HG03097 (cell line): ENCODE data around the gene TNS1.

Experiments
- ATAC-seq: cut with Tn5 transposase; IDR thresholded peaks from one replicate; pipeline ENCODE4 v1.9.1; 2021; ENCODE audit not compliant: unreplicated experiment, low FRiP score

TNS1 gene

DNA sequence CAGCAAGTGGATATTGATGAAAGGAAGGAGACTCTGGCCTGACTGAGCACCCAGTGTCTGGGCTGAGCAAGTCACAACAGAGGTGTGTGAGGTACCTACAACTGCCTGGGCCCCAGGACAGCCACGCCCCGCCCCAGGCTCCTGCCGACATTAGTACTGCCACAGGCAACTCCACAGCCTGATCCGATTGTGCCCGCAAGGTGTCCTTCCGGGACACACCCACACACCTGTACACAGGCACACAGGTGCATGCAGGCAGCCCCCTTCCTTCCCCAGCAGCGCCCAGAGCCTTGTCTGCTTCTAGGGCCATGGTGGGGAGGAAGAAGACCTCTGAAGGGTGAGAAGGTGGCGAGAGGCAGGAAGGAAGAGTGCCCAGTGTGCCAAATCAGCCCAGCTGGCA is 83.6 kb downstream of the TNS1 start:
- ATAC-seq: no peak

DNA sequence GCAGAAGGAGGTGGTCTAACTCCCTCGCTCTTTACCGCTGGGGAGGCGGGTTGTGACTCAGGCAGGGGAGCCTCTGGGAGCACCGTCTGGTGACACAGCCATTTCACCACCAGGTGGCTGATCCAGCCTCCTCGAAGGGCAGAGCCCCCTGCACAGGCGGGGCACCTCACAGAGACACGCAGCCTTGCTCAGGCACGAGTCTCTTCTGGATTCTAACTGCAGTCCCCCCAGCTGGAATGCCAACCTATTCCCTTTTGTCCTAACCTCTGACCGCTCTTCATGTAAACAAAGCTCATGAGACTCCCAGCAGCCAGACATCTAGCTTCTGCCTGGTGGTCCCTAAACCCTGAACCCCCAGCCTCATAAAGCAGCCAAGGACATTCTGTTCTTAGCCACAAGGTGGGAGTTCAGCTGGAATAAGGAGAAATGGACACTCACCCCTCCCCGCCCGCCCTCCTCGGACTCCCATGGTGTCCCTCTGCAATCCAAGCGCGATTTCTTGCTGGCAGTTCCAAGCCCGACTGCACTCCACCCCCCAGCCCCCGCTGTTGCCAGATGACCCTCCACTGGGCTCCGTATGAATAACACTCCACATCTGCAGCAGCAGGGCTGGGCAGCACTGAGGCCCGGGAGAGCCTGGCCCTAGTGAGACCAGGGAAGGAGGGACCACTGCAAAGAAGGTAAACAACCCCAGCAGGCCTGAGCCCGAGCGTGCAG is 84.3 kb downstream of the TNS1 start:
- ATAC-seq: no peak

DNA sequence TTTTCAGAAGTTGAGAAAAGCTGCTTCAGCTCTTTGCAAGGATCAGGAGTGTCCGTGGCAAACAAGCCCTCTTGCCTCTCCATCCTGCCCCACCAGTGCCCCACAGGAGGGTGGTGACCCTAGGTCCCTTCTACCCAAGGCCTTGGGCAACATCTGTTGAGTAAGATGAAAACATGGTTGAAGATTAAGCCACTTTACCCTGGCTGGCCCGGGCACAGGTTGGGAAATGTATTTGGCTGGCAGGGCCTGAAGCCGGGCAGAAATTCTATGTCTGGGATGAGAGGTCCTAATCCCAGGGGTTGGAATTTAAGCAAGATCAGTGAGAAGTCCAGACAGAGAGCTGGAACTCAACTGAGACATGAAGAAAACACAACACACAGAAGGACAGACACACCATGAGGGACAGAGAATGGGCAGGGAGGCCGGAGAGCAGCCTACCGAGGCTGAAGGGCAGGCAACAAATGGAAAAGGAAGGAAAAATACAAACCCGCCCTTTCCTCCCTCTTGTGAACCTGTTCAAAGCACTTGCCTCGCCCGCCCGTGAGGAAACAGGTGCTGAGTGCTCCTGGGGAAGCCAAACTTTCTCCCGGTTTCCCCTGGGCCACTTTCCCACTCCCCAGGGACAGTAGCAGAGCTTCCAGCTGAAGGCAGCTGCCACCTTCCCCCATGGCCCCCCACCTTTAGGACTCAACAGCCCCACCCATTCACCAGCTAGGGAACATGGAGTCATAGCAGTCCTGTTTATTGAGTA is 86.1 kb downstream of the TNS1 start:
- no peak for ATAC-seq

DNA sequence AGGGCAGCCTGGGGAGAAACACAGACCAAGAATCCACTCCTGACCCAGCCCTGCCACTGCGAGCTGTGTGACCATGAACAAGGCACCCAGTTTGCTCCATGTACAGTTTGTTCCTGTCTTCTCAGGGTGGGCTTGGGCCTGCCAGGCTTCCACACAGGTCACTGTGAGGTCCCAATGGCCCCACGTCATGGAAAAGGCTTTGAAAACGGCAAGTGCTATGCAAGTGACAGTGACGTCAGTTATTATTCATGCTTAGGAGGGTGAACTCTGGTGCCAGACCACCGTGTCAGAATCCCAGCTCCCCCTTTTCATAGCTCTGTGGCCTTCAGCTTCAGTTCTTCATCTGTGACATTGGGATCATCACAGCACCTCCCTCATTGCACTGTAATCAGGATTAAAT is 87.1 kb downstream of the TNS1 start:
- ATAC-seq: no peak

DNA sequence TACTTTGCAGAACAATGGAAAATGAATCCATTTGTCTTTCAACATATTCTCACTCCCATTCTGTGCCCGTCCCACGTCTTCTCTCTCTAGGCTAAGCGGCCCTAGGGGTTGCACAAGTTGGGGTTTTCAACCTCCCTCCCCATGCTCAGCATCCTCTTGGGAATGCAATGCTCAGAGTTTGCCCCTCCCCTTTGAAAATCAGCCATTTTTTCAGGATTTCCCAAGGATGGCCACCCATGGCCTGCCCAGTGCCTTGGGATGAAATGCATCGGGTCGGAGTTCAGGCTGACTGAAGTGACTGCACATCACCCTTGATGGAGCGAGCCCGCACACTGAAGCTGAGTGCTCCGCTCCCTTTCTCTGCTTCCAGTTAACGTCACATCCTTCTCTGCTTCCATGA is 87.9 kb downstream of the TNS1 start:
- ATAC-seq: no peak

DNA sequence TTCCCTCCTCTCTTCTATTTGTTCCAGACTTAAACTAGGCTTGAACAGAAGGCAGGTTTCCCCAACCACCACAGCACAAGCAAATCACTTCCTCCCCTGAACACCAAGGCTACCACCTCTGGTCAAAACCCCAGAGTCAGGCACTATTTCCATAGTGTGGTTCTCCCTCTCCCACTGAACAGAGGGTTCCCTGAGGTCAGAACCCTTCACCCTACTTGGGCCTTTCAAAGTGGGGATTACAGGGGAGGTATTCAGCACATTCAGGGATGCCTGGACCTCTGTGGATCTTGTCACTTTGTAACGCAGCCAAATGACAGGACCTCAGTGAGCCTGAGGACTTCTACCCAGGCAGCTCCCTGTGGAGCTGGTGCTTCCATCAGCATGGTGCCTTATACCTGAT is 88.7 kb downstream of the TNS1 start:
- ATAC-seq: no peak

DNA sequence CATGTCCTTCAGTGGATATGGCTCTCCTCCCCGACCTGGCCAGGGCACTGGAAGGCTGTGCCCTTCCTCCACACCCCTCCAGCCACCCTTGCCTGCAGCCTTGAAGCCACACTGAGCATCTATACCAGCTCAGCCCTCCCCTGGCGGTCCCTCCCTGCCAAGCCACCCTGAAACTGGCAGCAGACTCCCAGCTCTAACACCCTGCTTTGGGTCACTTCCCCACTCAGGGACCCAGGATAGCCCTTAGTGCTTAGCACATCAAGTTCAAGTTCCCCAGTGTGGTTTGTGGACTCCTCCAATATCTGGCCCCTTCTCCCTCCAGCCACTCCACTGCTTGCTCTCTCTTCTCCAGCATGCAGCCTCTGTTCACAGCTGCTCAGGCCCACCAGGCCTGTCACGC is 89.4 kb downstream of the TNS1 start:
- ATAC-seq: no peak

DNA sequence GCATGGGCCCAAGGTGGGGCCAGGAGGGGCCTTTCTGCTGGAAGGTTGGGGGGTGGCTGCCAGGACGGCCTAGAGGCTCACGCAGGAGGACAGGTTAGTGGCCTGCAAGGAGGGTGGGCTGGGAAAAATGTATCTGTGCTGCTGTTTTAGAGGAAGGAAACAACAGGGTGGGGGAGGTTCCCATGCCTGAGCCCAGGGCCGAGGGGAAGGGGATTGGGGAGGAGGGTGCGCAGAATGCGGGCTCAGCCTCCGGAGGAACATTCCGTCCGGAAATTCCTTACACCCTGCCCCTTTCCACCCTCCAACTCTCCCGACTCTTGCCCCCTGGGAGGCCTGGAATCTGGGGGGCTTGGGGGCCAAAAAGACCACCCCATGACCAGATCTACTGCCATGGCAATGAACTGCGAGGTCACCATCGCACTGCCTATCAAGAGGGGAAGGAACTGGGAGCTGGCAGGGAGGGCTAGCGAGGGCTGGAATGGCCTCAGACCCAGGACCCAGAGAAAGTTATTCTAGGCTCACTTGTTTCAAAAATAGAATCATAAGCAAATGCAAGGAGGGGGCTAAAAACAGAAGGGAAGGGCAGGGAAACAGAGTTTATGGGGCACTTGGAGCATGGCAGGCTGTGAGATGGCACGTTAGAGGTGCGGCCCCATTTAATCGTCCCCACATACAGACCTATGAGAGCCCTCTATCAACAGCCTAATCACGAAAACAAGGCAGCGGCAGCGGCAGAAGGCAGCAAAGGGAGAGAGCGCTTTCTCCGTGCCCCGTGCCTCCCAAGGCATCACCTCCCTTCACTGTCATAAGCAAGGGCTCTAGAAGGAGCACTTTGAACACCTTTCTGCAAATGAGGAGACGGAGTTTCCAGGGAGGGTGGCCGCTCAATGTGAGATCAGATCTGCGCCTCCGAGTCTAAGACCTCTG is 90.4 kb downstream of the TNS1 start:
- ATAC-seq: no peak

DNA sequence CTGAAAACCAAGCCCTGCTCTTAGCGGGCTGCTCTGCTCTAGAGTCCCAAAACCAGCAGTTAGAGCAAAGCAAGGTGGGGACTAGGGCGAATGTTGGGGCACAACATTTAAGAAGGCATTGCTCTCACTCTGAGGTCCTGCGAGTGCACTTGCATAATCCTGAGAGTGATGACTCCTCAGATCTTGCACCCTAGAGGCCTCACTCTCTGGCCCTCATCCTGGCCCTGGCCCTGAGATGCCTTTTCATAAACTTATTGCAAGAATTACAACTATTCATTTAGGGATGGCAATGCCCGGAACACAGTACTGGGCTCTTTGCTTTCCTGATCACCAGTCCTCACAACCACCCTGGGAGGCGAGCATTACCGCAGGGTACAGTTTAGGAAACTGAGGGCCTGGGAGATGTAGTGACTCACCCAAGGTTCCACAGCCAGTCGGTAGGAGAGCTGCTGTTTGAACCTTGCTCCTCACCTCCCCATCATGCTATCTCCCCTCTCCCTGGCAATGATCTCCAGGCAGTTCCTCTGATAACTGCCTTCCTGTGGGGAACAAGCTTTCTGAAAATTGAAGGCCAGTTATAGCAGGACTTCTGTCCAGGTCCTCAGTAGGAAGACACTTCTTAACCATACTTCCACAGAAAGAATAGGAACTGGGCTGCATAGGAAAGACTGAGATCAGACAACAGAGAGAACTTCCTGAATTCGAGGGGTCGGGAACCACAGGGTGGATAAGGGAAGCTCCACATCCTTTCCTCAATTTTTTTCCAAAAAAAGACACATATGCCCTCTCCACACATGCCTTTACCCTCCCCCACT is 91.3 kb downstream of the TNS1 start:
- no peak for ATAC-seq

DNA sequence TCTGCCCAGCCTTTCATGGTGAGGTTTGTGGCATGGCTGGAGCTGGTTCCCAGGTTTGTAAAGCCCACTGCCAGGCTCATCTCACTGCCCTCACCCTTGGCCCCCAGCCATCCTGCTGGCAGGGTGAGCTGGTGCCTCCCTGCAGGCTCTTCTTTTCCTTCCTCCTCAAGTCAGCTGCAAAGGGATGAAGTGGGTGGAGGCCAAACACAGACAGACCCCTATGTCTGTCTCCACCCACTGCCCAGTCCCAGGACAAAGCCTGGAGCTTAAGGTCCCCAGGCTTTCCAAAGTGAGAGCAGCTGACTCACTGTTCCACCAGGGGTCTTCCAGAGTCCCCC is 92.0 kb downstream of the TNS1 start:
- ATAC-seq: no peak

DNA sequence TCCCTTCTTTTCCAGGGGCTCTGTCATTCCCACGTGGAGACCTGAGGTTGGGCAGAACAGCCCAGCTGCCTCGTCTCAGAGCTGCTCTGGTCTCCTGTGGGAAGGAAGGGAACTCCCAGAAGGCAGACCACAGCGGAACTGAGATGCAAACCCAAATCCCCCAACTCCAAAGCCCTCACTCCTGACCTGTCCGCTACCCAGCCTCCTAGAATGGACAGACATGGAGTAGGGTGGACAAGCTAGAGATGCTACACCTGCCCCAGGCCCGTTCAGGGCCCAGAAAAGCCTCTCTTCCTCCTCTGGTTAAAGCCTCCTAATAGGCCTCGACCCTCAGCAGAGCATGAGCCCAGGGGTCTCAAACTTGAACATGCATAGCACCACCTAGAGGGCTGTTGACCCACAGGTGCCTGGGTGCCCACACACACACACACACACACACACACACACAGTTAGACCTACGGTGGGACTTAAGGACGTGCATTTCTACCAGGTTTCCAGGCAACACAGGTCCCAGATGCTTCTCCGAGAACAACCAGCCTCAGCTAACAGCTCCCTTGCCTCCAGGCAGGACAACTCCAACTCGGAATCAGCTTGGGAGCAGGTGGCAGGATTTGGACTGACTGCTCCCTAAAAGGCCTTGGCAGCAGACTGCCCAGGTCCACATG is 93.5 kb downstream of the TNS1 start:
- no peak for ATAC-seq

DNA sequence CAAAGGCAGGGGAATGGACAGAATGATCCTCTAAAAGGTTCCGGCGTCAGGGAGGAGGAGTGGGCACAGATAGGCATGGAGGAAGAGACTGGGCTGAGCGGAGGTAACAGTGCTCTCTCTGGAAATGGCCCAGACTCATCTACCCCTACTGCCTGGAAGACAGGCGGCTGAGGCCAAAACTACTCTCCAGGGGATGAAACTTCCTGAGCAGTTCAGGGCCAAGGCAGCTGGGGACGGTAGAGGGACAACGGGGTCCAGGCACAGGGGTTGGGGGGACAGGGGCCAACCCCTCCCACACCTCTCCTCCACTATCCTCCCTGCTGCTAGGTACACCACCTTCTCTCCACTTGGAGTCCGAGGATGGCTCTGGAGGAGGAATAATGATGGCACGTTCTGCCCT is 94.3 kb downstream of the TNS1 start:
- no peak for ATAC-seq

DNA sequence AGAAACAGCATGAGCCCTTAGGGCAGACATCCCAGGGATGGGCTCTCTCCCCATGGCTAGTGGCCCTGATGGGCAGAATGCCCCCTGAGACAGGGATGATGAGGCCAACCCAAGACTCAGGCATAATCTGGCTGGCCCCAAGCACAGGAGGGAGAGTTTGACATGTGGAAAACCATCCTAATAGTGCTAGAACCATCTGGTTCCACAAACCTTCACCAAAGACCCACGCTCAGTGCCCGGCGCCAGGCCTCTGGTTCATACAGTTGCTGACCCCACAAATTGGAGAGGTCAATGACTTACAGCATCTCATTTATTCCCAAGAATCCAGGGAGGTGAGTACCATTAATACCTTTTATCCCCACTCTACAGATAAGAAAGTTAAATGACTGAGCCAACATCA is 95.5 kb downstream of the TNS1 start:
- ATAC-seq: no peak

DNA sequence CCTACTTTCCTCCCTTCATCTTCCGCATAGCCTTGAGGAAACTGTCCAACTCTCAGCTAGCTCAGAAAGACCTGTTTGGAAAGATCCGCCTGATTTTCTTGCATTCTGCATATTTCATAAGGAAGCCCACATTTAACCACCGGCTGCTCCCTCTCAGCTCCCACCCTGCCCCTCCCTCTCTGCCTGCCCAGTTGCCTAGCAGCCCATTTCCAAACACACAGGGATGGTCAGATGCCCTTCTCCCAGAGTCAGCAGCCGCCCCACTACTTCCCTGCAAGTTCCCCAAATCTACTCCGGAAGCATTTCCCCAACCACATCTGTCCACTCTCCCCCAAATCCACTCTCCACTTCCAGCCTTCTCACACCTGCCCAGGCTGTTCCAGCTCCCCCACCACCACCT is 96.0 kb downstream of the TNS1 start:
- ATAC-seq: no peak

DNA sequence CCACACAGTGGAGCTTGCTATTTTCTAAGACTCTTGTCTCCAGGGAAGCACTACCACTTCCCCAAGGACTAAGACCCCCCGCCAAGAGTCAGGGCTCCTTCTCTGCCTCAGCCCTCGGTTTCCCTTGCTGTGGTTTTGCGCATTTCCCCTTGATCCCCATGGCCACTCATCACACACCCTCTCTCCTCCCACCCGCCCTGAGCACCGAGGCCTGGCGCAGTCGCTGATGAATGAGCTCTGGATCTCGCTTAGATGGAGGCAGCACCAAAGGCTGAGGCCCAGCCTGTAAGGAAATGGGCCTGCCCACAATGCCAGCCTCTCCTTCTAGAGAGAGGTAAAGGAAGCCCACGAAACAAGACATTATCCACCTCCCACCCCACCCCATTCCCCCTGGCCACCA is 96.9 kb downstream of the TNS1 start:
- no peak for ATAC-seq

DNA sequence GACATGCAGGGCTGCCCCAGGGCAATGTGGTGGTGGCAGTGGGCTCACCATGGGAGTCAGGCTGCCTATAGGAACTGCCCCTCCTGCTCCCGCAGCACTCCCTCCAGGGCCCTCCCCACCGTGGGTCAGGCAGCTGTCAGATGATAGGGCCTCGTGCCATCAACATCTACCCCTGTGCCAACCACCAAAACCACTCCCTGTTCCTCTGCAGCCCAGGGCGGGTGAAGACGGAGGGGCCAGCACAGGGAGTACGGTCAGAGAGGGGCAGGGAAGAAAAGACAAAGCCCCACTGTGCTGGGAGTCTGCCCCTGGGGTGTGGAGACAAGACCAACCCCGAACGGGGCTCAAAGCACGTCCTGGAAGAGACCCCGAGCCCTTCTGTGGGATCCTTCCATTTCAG is 97.4 kb downstream of the TNS1 start:
- ATAC-seq: no peak

DNA sequence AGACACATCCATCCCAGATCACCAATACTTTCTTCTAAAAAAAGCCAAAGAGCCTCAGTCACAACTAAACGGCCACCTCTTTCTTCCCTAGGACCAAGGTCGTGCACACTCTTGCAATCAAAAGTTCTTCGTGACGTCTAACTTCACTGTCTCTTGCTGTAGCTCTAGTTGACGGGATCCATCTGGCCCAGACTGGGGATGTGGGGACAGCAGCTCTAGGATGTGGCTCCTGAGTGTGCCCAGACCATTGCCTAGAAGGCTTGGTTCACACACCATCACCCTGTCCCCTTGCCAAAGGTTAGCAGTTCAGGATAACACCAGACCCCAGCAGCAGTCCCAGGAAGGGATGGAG is 98.2 kb downstream of the TNS1 start:
- no peak for ATAC-seq

DNA sequence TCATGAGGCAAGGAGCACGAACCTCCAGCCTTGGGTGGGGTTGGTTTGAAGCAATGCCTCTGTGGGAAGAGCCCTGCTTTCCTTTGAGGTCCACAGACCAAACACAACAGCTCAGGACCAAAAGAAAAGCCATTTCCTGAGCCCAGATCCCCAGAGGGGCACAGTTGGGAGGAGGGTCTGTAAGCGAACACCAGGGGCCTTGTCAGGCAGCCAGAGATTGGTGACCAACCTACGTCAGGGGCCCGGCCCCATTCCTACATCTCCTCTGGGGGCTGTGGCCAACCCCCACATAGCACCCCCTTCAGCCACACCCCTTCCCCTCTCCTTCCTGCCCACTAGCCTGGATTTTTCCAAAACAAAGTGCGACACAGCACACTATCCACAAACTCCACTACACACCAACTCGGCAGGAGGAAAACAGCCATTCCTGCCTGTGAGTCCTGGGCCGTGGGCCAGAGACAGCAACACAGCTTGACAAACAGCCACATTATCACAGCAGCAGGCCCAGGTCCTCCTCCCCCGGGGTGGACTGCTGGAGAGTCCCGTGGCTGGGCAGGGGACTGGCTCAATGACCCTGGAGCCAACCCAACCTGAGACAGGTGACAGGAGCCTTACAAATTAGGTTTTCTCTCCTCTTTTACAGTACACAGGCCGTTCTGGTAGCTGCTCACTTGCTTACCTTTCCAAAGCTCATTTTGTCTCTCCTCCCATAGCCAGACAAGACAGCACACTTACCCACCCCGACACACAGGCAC is 98.8 kb downstream of the TNS1 start:
- no peak for ATAC-seq

DNA sequence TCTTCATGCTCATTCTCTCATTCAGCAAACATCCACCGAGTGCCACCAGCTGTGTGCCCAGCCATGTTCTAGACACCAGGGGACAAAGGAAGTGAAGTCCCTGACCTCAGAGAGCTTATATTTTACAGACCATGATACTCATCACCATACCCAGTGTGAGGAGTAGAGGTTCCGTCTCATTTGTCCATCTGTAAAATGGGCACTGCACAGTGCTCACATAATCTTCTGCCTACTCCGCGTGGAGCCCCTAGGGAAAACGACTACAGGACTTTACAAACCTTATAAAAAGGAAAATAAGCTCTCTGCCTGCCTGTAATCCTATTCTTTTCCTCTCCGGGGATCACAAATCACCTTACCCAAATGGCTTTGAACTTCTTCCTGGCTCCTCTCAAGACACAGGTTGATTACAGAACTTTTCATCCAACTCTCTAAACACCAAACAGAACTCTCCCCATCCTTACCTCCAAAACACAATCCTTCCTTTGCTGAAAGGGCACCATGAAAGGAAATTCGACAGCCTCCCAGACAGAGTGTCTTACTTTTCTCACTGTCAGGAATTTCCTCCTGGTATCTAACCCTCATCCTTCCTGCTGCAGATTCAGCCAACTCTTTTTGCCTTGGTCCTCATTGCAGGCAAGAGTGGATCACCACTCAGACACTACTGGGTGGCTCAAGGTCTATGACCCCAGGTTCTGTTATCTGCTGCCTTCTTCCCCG is 99.5 kb downstream of the TNS1 start:
- no peak for ATAC-seq
